ENCODE data around the gene TAGLN3. TPM values are rescaled to one million over a fixed set of nuclear protein-coding genes. Genes with fewer than 3 reads are reported as not detected.
A peak's percentile ranks its signal among the peaks of the same experiment; 100 is the strongest.

The TAGLN3 gene
- total RNA-seq, 2 experiments from 2014 or later = 0.89 to 1.2 TPM

DNA sequence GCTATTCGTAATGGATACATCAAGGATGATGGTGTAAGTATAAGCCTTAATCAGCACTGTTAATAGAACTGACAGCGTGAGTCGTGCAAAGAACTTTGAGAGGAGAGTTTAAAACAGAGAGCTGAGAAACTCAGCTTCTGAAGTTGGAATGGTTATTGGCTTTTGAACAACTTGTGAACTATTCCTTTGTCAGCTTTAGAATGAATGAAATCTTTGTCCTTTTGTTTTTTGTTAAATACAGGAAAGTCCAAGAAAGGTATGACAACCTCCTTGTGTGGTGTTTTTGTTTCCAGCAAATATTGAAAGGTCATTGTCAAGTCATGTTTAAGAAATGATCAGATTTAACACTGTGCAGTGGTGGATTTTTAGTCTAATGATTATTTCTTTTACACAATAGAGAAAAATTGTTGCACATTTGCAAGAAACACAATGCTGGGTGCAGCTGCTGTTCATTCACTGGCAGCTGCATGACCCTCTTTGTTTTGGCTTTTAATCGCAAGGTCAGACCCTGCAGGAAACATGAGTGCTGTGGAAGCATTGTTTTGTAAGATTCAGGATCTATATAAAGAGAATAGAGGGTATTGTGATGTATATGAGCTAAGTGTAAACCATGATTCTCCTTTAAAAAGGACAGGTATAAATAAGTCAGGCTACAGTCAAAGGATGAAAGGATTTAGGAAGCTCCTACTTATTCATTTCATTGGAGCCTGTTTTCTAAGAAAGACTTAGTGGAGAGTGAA is 41.6 kb upstream of the TAGLN3 start:
- Mint-ChIP-seq H3K9me3 (no peaks in the 10 kb centered on the region), H3K4me1 (ENCODE audit: low read depth) (no peaks in the 10 kb centered on the region), H3K27me3 (no peaks in the 10 kb centered on the region), H3K4me3 (no peak overlapping the region), H3K27ac (no peak overlapping the region), H3K36me3 (ENCODE audit: low read depth) (no peaks in the 10 kb centered on the region)
- intact Hi-C loops (cut with micrococcal nuclease) = no loop called here
- TF ChIP-seq, protein P1, sequence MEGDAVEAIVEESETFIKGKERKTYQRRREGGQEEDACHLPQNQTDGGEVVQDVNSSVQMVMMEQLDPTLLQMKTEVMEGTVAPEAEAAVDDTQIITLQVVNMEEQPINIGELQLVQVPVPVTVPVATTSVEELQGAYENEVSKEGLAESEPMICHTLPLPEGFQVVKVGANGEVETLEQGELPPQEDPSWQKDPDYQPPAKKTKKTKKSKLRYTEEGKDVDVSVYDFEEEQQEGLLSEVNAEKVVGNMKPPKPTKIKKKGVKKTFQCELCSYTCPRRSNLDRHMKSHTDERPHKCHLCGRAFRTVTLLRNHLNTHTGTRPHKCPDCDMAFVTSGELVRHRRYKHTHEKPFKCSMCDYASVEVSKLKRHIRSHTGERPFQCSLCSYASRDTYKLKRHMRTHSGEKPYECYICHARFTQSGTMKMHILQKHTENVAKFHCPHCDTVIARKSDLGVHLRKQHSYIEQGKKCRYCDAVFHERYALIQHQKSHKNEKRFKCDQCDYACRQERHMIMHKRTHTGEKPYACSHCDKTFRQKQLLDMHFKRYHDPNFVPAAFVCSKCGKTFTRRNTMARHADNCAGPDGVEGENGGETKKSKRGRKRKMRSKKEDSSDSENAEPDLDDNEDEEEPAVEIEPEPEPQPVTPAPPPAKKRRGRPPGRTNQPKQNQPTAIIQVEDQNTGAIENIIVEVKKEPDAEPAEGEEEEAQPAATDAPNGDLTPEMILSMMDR (IDR thresholded peaks at IDR 0.05) = no peak
- ATAC-seq (no peak), DNase-seq (no peak)
- POLR2A ChIA-PET = no interaction called here
- CTCF ChIA-PET = interaction anchor here (1.3 to 6.7 kb wide), 3 partner anchors 11 to 241 kb away, joined by 3 to 27 read pairs (median 6); no protein-coding TSS in a partner anchor

DNA sequence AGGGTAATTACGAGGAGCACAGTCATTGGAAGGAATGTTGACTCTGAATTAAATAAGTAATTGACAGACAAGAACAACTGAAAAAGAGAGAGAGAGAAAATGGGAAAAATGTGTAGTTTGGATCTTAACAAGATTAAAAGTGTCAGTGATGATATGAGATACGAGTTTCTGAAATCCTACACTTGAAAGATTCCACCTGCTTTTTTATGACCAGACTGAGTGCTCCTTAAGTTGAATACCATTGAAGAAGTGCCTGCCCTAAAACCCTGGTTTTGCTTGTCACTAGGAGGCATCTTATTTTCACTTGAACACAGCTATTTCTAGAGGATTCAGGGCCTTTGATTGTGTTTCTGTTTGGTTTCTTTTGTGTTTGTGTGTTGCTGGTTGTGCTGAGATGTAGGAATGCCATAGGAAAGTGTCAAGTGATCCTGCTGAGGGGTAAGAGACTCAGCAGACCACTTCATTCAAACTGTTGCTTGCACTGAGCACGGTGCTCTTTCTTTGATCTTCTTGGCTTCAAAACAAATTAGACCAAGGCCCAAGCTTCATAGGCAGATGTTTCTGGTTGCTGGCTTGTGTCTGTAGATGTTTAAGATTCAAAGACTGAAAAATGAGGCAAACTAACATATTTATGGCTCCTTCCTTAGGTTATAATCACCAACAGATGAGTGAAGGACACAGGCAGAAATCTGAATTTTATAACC is 37.1 kb upstream of the TAGLN3 start:
- TF ChIP-seq, protein P1 (IDR thresholded peaks at IDR 0.05) = no peak
- Mint-ChIP-seq H3K9me3 (no peaks in the 10 kb centered on the region), H3K27ac (no peak overlapping the region), H3K36me3 (ENCODE audit: low read depth) (no peaks in the 10 kb centered on the region), H3K27me3 (no peaks in the 10 kb centered on the region), H3K4me3 (no peak overlapping the region), H3K4me1 (ENCODE audit: low read depth) (peaks cover 15% of the 10 kb centered on the region)
- ChIA-PET CTCF (interaction anchor here (0.6 to 16.4 kb wide), 7 partner anchors 13 to 243 kb away, joined by 3 to 318 read pairs (median 3); no protein-coding TSS in a partner anchor), POLR2A (interaction anchor here (1.7 kb wide), 1 partner anchor 18 kb away, joined by 4 read pairs; the partner anchor contains the start of gene ABHD10)
- intact Hi-C loops (cut with micrococcal nuclease) = no loop called here
- ATAC-seq (no peak), DNase-seq (no peak)

DNA sequence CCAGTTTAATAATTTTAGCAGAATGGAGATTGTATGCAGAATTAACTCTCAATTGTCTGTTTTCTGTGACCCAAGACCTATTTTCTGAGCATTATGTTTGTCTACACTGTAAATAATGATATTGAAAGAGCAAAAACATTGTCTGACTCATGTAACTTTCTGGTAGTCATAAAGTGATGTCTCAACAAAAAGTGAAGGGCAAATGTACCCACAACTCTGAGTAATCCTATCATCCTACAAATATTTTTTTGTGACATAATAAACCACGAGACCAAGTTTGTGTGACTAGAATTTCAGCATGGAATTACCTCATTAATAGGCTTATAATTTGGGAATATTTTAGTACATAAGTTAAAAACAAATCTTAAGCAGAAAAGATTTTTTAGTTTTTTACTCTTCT is 35.3 kb upstream of the TAGLN3 start:
- Mint-ChIP-seq H3K9me3 (no peaks in the 10 kb centered on the region), H3K27ac (no peak overlapping the region), H3K27me3 (no peaks in the 10 kb centered on the region), H3K4me3 (no peak overlapping the region), H3K36me3 (ENCODE audit: low read depth) (no peaks in the 10 kb centered on the region), H3K4me1 (ENCODE audit: low read depth) (peaks cover 20% of the 10 kb centered on the region)
- ChIA-PET CTCF (interaction anchor here (1.9 to 16.4 kb wide), 2 partner anchors 50 to 244 kb away, joined by 8 to 318 read pairs; no protein-coding TSS in a partner anchor), POLR2A (no interaction called here)
- DNase-seq (no peak), ATAC-seq (peak; percentile 59)
- intact Hi-C loops (cut with micrococcal nuclease) = no loop called here
- TF ChIP-seq, protein P1 (IDR thresholded peaks at IDR 0.05) = no peak

DNA sequence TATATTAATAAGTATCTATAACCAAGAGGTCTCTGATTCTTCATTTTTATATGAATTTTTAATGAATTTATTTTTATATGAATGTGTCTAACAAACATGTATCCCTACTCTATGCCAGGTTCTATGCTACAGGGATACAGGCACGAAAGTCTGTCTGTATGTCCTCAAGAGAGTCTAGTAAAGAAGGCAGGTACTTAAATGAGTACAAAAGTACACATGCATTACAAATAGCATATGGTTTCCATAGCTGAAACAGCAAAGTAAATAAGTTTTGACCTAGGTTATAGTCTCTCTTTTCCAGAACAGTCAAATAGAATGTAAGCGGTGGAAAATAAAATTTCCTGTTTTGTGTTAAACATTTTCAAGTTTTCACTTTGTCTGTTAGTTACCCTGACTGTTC is 33.2 kb upstream of the TAGLN3 start:
- peaks cover 20% of the 10 kb centered on the region for H3K4me1 Mint-ChIP-seq (ENCODE audit: low read depth)

More for the DNA sequence above, 33.2 kb upstream of the TAGLN3 start:
- intact Hi-C loops (cut with micrococcal nuclease) = no loop called here
- ChIA-PET POLR2A (no interaction called here), CTCF (interaction anchor here (0.8 to 16.4 kb wide), 9 partner anchors 13 to 296 kb away, joined by 3 to 318 read pairs (median 14); partner anchors contain the start of gene ABHD10)
- TF ChIP-seq, protein P1 (IDR thresholded peaks at IDR 0.05) = no peak
- no peaks in the 10 kb centered on the region for H3K27me3 Mint-ChIP-seq
- no peak for ATAC-seq
- peak overlapping the region; percentile 65 for H3K27ac Mint-ChIP-seq
- DNase-seq = no peak
- H3K36me3 Mint-ChIP-seq (ENCODE audit: low read depth) = no peaks in the 10 kb centered on the region
- no peak overlapping the region for H3K4me3 Mint-ChIP-seq
- no peaks in the 10 kb centered on the region for H3K9me3 Mint-ChIP-seq
